Prostate gland (tissue), 2 donors: ENCODE measurements around the gene RNF220.

Experiments
- CTCF ChIP-seq, 4 experiments: fragments of 200-600 bp in 2 of 4; fragments of 450-650 bp in 2 of 4; sonication (generic) in 2 of 4; IDR thresholded peaks; 1 replicate in 3 of 4; 2 replicates in 1 of 4; pipeline ENCODE4 v1.5.1; 2016 to 2019; ENCODE audit warnings: antibody characterized with exemption in 4 of 4, mild to moderate bottlenecking in 2 of 4, moderate library complexity in 2 of 4
- POLR2A ChIP-seq: fragments of 450-650 bp; IDR thresholded peaks from one replicate; pipeline ENCODE4 v1.6.1; 2016; ENCODE audit warnings: antibody characterized with exemption, mild to moderate bottlenecking
- POLR2AphosphoS5 ChIP-seq: sonication (generic); formaldehyde crosslinking; IDR thresholded peaks from one replicate; pipeline ENCODE4 v1.6.1; 2017; ENCODE audit warnings: antibody characterized with exemption

- no peak for TF ChIP-seq CTCF (IDR thresholded peaks at IDR 0.05)
- no peak for TF ChIP-seq POLR2A
- TF ChIP-seq POLR2AphosphoS5, result no peak
Measured at GRCh38 chr1:44631333-44631646, 226.2 kb downstream of the RNF220 start.
